K562 (cell line): ENCODE results near the gene PPT1. TPM values are rescaled to one million over a fixed set of nuclear protein-coding genes. Genes with fewer than 3 reads are reported as not detected.
A peak's percentile ranks its signal among the peaks of the same experiment; 100 is the strongest.

Experiments used
- ATAC-seq: fragments of 200-7000 bp; cut with Tn5 transposase; 3 replicates; pipeline ENCODE4 v1.9.1; 2020; ENCODE audit warnings: moderate library complexity
- BruUV-seq: library from RNA; stranded (reverse); fragments of 400-500 nt; replicated peaks from 2 replicates; lab custom pipeline; 2021; lab: Mats Ljungman, UMichigan
- CTCF ChIA-PET: fragments of 300-600 bp; formaldehyde crosslinking; extraction: SDS; loops from one replicate; lab custom pipeline; 2021; ENCODE audit warnings: low intra/inter-chr PET ratio; lab: Yijun Ruan, JAX
- POLR2A ChIA-PET: fragments of 300-600, 350-650 bp; sonication (Branson Sonifier 250); formaldehyde crosslinking; extraction: SDS; loops from one replicate; lab custom pipeline; 2021; ENCODE audit warnings: antibody characterized with exemption, inconsistent platforms; lab: Yijun Ruan, JAX
- DNase-seq, 4 experiments: peaks; one replicate each; pipeline versions ENCODE4 v3.0.0 to v3.0.0-alpha.2; 2011 to 2018; ENCODE audit warnings: low spot score in 3 of 4, mixed read lengths in 3 of 4; ENCODE audit errors: extremely low read depth in 1 of 4
- FAIRE-seq: peaks from 2 replicates; lab custom pipeline; 2011; peaks lifted over from hg19 to GRCh38; lab: Jason Lieb, UNC
- H2AFZ ChIP-seq: 2 replicates; pipeline ENCODE4 v1.6.0; 2011; ENCODE audit warnings: low read depth, low read length, control low read depth, inconsistent platforms
- H3K27ac ChIP-seq: fragments of 200-600 bp; 3 replicates; pipeline ENCODE4 v1.8.0; 2011; ENCODE audit warnings: low read depth, mild to moderate bottlenecking, control low read depth, inconsistent platforms, low read length, moderate library complexity, mixed read lengths; ENCODE audit errors: extremely low read depth
- H3K27me3 ChIP-seq, 2 experiments: fragments of 300-600 bp in 1 of 2; 2 replicates in 1 of 2; 3 replicates in 1 of 2; pipeline versions ENCODE4 v1.6.0 to v1.8.0; 2011; ENCODE audit warnings: inconsistent platforms in 2 of 2, low read length in 2 of 2, mild to moderate bottlenecking in 1 of 2, mixed read lengths in 1 of 2, moderate library complexity in 1 of 2; ENCODE audit not compliant: control insufficient read depth in 2 of 2, insufficient read depth in 2 of 2
- H3K36me3 ChIP-seq: fragments of 300-600 bp; 3 replicates; pipeline ENCODE4 v1.8.0; 2011; ENCODE audit warnings: mild to moderate bottlenecking, low read length, inconsistent platforms; ENCODE audit not compliant: control insufficient read depth, insufficient read depth
- H3K4me1 ChIP-seq, 2 experiments: fragments of 200-600 bp in 1 of 2; replicated peaks in 1 of 2; 2 replicates in 1 of 2; 3 replicates in 1 of 2; pipeline versions ENCODE4 v1.5.1 to v1.8.0; 2011; ENCODE audit warnings: inconsistent platforms in 2 of 2, low read length in 2 of 2, mild to moderate bottlenecking in 1 of 2, mixed read lengths in 1 of 2, moderate library complexity in 1 of 2; ENCODE audit not compliant: control insufficient read depth in 2 of 2, insufficient read depth in 2 of 2
- H3K4me2 ChIP-seq: 2 replicates; pipeline ENCODE4 v1.6.1; 2011; ENCODE audit warnings: low read length, control low read depth, inconsistent platforms, mixed read lengths; ENCODE audit not compliant: insufficient read depth
- H3K4me3 ChIP-seq: fragments of 200-600 bp; sonication (generic), shearing (Covaris generic); 2 replicates; pipeline ENCODE4 v1.5.1; 2016; ENCODE audit warnings: control low read depth, inconsistent platforms
- H3K79me2 ChIP-seq: fragments of 200-600 bp; 3 replicates; pipeline ENCODE4 v1.8.0; 2011; ENCODE audit warnings: low read length, inconsistent platforms; ENCODE audit not compliant: control insufficient read depth, insufficient read depth
- H3K9ac ChIP-seq, 2 experiments: 2 replicates each; pipeline versions ENCODE4 v1.6.0 to v1.6.1; 2011; ENCODE audit warnings: low read depth in 2 of 2, low read length in 2 of 2, control low read depth in 1 of 2, inconsistent platforms in 1 of 2, mild to moderate bottlenecking in 1 of 2, mixed read lengths in 1 of 2; ENCODE audit not compliant: insufficient read depth in 1 of 2
- H3K9me1 ChIP-seq: one replicate; pipeline ENCODE4 v1.6.0; 2011; ENCODE audit warnings: inconsistent platforms, mild to moderate bottlenecking, low read length, moderate library complexity; ENCODE audit not compliant: control insufficient read depth, insufficient read depth
- H3K9me3 ChIP-seq: replicated peaks from 2 replicates; pipeline ENCODE4 v1.5.1; 2011; ENCODE audit warnings: low read depth, low read length, inconsistent platforms; ENCODE audit not compliant: control insufficient read depth, insufficient read depth
- H4K20me1 ChIP-seq: replicated peaks from 2 replicates; pipeline ENCODE4 v1.6.1; 2011; ENCODE audit warnings: low read length, inconsistent platforms, mixed read lengths; ENCODE audit not compliant: control insufficient read depth, insufficient read depth
- ARHGAP35 ChIP-seq: fragments of 450-650 bp; IDR thresholded peaks from 2 replicates; pipeline ENCODE4 v1.6.1; 2018; ENCODE audit not compliant: partially characterized antibody
- GATA2 ChIP-seq: sonication (generic); formaldehyde crosslinking; IDR thresholded peaks from 2 replicates; pipeline ENCODE4 v1.4.0; 2020; ENCODE audit warnings: mild to moderate bottlenecking, missing genetic modification reagents
- GATAD2B ChIP-seq: fragments of 450-650 bp; IDR thresholded peaks from 2 replicates; pipeline ENCODE4 v1.6.1; 2017; ENCODE audit warnings: mild to moderate bottlenecking, borderline replicate concordance
- KAT7 ChIP-seq: sonication (generic); formaldehyde crosslinking; IDR thresholded peaks from 2 replicates; pipeline ENCODE4 v1.8.0; 2022; ENCODE audit warnings: missing genetic modification reagents, mild to moderate bottlenecking, borderline replicate concordance
- KDM4B ChIP-seq, 2 experiments: fragments of 450-650 bp in 1 of 2; sonication (generic) in 1 of 2; IDR thresholded peaks; 2 replicates each; pipeline ENCODE4 v1.6.1; 2016 to 2017; ENCODE audit warnings: borderline replicate concordance in 2 of 2, antibody characterized with exemption in 1 of 2, low read depth in 1 of 2, mild to moderate bottlenecking in 1 of 2
- MEF2D ChIP-seq: conservative IDR thresholded peaks from 2 replicates; pipeline ENCODE4 v1.6.1; 2016; ENCODE audit warnings: low read depth, missing genetic modification characterization, missing compliant biosample characterization
- SPI1 ChIP-seq: IDR thresholded peaks from 2 replicates; pipeline ENCODE4 v1.6.1; 2011; ENCODE audit warnings: low read depth, low read length, control low read depth, borderline replicate concordance
- TAL1 ChIP-seq: fragments of 450-650 bp; IDR thresholded peaks from 2 replicates; pipeline ENCODE4 v1.6.1; 2016; ENCODE audit warnings: mild to moderate bottlenecking
- TCF3 ChIP-seq: sonication (generic); formaldehyde crosslinking; IDR thresholded peaks from 2 replicates; pipeline ENCODE4 v1.4.0; 2020; ENCODE audit warnings: mild to moderate bottlenecking, missing genetic modification reagents
- ZBTB12 ChIP-seq: fragments of 250-450 bp; sonication (Bioruptor Pico); IDR thresholded peaks from 2 replicates; pipeline ENCODE4 v1.4.0; 2020
- ZBTB17 ChIP-seq: fragments of 450-650 bp; formaldehyde crosslinking; IDR thresholded peaks from 2 replicates; pipeline ENCODE4 v1.4.0; 2020; ENCODE audit warnings: mild to moderate bottlenecking
- WGBS: fragments of 100-300 bp; shearing (Covaris generic); methylation state at CpG from one replicate; pipeline ENCODE4 v1.1.6; 2016; ENCODE audit warnings: low coverage, mixed read lengths; ENCODE audit not compliant: insufficient coverage; ENCODE audit errors: missing lambda C conversion rate; 5-methylcytosine and 5-hydroxymethylcytosine counted together
- in situ Hi-C: fragments of 300-500 bp; cut with MboI; formaldehyde crosslinking; loops from 4 replicates; pipeline ENCODE4 v1.15.0; 2018; ENCODE audit warnings: inconsistent platforms, mixed read lengths
- intact Hi-C: fragments of 100-400 bp; cut with micrococcal nuclease; formaldehyde crosslinking; loops from 2 replicates; pipeline ENCODE4 v1.14.2; 2022
- polyA plus RNA-seq, 8 experiments: library from polyadenylated mRNA; depleted of rRNA in 4 of 8; stranded (reverse) in 5 of 8; unstranded in 3 of 8; fragments of >200 nt; fragmentation: Nextera tagmentation in 2 of 8; fragmentation: Illumina TruSeq in 1 of 8; extraction: Ambion mirVana in 2 of 8; extraction: Trizol in 1 of 8; gene quantifications; 2 replicates each; pipeline versions ENCODE4 v1.2.1 to v1.2.3, GENCODE V29; 2011 to 2014; ENCODE audit warnings: inconsistent platforms in 1 of 8, missing spikeins in 1 of 8
- total RNA-seq, 7 experiments: library from RNA; depleted of rRNA in 6 of 7; stranded (reverse); fragments of >200 nt in 6 of 7; fragmentation: Illumina TruSeq in 2 of 7; extraction: Trizol in 2 of 7; gene quantifications; 2 replicates each; pipeline versions ENCODE4 v1.2.1 to v1.2.3, GENCODE V29; 2011 to 2021; ENCODE audit warnings: low replicate concordance in 1 of 7

PPT1 gene
- total and polyA plus RNA-seq, 9 of the 15 experiments (the other 6 are each of a cell fraction or from before 2014, with no cell fraction given) = 72.2 to 285 (median 143) TPM

DNA sequence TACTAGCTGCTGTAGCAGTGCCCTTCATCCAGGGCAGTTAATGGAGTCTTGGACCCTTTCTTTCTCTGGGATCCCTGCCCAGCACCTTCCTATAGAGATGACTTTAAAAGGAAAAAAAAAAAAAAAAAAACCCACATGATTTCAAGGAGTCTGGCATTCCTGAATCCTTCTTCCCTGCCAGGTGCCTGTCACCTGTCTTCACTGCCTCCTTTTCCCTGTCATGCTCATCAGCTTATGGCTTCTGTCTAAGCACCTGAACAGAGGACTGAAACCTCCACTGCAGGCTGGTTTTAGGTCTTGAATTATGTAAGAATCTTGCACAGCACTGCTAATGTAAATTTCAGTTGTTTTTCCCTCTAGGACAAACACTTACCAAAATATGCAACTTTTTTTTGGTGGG lies 24.9 kb downstream of the PPT1 start (continued):
- no peak for TF ChIP-seq SPI1
- no peak for TF ChIP-seq GATA2 (CRISPR knock-in tag)
- no peak for TF ChIP-seq TAL1
- TF ChIP-seq KDM4B (IDR thresholded peaks at IDR 0.05; ENCODE audit: borderline replicate concordance in 2 of 2, low read depth in 1 of 2) = no peak
- TF ChIP-seq KAT7 (CRISPR knock-in tag) = no peak
- no peak for TF ChIP-seq GATAD2B
- TF ChIP-seq ARHGAP35 = no peak

- intact Hi-C loops = no loop called here
- no peak for ATAC-seq
- Histone ChIP-seq H3K9me1 (no peaks in the 10 kb centered on the region), H3K4me1 (peaks cover 0 to 7% of the 10 kb centered on the region in 2 experiments; a peak in 3 of 5 replicates)
- TF ChIP-seq MEF2D (tag) (no peak), ZBTB17 (CRISPR knock-in tag) (no peak), TCF3 (CRISPR knock-in tag) (no peak), ZBTB12 (CRISPR knock-in tag) (0 out of 2 replicates have a peak, but pooled peaks have one; percentile 4)
- TF ChIP-seq, all 486 proteins: peak for 1
- WGBS = 97% methylated on average over 3 of the region's 3 CpGs
- Histone ChIP-seq H3K9me3 (no peaks in the 10 kb centered on the region), H3K79me2 (no peaks in the 10 kb centered on the region), H3K9ac (no peak overlapping the region), H2AFZ (no peak overlapping the region), H3K4me3 (no peak overlapping the region), H4K20me1 (no peaks in the 10 kb centered on the region), H3K27me3 (no peaks in the 10 kb centered on the region), H3K27ac (no peak overlapping the region), H3K36me3 (peaks cover 94% of the 10 kb centered on the region), H3K4me2 (no peak overlapping the region)
- ChIA-PET POLR2A (interaction anchor here (1.1 to 7.0 kb wide), 4 partner anchors 9 to 18 kb away, joined by 3 to 64 read pairs (median 6); no protein-coding TSS in a partner anchor), CTCF (no interaction called here)
- in situ Hi-C loops = no loop called here
- DNase-seq (no peak), FAIRE-seq (no peak)
- no TSS peak for BruUV-seq
Measured at GRCh38 chr1:40067851-40068250, 29.2 kb downstream of the PPT1 start.
